ENCODE measurements around the gene INPP5A.
"Not testable (repeated sequence)": the region's sequence is repeated elsewhere in the genome, so short reads cannot be mapped to it uniquely, and the experiment has no call there.

Gene INPP5A

GRCh38 chr10:132811891-132812481, 274.4 kb downstream of the INPP5A start:
- DNase-seq: no peak

DNA sequence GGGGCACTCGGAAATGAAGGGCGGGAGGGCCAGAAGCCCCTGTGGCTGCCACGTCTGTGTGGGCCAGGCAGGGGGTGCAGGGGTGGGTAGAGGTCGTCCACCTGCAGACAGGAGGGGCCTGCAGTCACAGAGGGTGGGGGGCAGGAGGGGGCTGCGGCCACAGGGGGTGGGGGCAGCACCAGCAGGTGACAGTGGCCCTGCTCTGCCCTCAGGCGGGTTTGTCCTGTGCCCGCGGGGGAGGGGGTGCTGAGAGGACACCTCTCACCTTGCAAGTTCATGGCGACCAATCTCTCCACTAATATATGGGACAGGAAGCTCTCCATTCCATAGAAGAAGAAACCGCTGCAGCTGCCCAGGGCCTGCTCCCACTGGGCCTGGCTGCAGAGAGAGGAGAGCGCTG, 274.9 kb downstream of the INPP5A start:
- DNase-seq: no peak

DNA sequence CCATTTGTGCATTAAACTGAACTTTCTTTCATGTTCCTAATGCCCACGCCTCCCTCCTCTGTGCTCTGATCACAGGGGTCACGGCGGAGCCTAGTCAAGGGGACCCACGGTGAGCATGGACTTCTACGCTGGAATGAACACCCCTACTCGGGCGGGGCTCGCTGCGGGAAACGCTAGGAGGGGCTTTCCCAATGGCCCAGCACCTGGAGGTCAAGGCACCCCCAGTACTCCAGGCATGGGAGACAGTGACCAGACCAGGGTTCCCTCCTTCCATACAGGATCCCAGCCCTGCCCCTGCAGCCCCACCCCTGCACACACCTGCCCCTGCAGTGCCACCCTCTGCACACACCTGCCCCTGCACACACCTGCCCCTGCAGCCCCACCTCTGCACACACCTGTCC, 275.4 kb downstream of the INPP5A start:
- DNase-seq: no peak

DNA sequence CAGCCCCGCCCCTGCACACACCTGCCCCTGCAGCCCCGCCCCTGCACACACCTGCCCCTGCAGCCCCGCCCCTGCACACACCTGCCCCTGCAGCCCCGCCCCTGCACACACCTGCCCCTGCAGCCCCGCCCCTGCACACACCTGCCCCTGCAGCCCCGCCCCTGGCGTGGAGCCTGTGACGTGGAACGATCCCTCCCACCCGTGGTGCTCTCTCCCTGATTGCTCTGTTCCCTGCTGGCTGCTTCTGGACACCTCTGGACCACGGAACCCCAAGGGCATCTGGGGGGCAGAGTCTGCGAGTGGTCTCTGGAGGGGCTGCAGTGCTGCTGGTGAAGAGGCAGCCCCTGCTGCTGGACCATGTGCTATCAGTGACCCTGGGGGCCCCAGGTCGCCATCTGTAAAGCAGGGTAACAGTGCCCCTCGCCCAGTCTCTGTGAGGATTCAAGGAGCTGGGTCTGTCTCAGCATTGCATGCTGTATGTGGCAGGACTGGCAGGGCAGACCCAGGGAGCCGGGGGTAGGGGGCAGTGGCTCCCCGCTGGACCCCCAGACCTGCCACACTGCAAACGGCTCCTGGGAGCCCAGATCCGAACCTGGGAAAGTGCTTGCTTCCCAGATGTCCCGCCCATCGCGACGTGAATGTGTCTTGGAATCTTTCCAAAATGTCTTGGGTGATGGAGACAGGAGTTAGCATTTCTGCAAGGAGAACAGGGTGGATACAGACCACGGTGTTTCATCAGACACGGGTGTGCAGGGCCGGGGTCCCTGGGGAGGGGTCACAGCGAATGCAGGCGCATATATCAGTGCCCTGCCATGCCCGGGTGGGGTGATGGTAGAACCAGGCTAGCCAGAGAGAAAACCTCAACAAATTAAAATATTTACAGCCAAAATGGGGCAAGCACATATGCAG, 276.2 kb downstream of the INPP5A start:
- no peak for DNase-seq

- no peak for DNase-seq
These were observed 276.9 kb downstream of the INPP5A start for GRCh38 chr10:132814469-132814856.

DNA sequence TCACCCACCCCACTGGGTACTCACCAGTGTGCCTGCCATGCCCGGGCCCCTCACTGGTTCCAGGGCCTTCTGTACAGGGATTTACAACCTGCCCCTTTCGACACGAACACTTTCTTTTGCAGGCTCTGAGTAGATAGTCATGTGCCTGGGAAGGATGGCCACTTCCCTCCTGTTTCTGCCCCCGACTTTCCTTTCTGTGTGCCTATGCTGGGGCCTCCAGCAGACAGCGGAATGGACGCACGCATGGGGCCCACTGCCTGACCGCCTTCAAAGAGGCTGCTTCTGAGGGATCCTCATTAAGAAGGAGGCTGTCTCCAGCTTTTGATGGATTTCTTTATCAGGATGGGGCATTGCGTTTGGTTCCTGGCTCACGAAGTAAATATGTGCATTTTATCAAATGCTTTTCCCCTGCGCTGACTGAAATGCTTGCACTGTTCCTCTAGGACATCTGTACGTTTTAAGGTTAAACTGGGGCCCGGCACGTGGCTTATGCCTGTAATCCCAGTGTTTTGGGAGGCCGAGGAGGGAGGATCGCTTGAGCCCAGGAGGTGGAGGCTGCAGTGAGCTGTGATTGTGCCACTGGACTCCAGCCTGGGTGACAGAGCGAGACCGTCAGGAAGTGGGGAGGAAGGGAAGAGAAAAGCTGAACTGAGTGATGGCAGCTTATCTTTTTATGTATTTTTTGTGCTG, 277.7 kb downstream of the INPP5A start:
- DNase-seq: no peak

DNA sequence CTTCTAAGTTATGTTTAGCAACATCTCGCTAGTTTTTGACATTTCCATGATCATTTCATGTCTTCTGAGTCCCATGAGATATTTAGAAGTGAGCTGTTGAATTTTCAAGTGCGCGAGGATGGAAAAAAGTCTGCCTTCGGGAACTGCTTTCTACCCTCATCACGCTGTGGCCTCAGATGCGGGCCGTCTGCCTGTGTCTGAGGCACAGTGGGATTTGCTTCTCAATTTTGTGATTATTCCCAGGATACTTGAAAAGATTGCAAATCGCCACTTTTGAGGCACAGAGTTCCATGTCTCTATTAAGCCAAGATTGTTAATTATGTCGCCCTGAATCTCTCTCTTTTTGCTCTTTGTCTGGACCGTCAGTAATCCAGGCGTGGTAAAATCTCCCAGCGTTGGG, 279.1 kb downstream of the INPP5A start:
- DNase-seq: no peak

- no peak for DNase-seq
These were observed 280.2 kb downstream of the INPP5A start for GRCh38 chr10:132817701-132818211.

DNA sequence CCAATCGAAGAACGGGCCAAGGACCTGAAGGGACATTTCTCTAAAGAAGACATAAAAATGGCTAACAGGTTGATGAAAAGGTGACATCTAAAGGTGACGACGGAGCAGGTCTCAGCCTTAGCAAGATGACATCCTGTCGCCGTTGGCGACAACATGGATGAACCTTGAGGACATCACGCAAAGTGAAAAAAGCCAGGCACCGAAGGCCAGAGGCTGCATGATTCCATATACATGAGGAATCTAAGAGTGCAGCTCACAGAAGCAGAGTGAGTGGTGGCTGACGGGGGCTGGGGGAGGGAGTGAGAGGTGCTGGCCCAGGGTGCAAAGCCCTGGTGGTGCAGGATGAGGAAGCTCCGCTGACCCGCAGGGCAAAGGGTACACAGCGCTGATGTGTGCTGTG, 282.5 kb downstream of the INPP5A start:
- no peak for DNase-seq

DNA sequence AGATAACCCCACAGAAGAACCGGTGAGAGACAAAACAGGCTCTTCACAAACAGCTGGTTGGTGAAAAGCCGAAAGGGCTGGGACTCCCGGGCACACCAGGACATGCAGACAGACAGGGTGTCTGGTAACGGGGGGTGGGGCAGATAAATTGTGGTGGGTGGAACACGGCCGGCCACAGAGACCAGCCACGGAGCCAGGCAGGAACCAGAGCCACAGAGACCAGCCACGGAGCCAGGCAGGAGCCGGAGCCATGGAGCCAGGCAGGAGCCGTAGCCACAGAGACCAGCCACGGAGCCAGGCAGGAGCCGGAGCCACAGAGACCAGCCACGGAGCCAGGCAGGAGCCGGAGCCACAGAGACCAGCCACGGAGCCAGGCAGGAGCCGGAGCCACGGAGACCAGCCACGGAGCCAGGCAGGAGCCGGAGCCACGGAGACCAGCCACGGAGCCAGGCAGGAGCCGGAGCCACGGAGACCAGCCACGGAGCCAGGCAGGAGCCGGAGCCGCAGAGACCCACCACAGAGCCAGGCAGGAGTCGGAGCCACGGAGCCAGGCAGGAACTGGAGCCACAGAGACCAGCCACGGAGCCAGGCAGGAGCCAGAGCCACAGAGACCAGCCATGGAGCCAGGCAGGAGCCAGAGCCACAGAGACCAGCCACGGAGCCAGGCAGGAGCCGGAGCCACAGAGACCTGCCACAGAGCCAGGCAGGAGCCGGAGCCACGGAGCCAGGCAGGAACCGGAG, 288.4 kb downstream of the INPP5A start:
- not testable (repeated sequence) for DNase-seq

- DNase-seq: no peak
These were observed 289.2 kb downstream of the INPP5A start for GRCh38 chr10:132826524-132827422.

DNA sequence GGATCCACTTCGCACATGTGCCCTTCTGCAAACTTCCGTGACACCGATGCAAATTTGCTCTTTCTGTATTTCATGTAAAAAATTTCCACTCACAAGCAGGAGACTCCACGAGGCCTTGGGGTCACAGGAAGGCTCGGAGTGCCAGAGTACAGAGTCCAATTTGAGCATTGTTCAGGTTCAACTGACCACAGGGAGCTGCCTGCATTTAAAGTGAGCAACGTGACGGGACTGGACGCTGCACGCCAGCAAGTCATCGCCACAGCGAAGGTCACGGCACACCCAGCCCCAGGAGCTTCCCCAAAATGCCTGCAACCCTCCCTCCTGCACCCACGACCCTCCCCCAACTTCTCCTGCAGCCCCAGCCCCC, 289.8 kb downstream of the INPP5A start:
- no peak for DNase-seq

DNA sequence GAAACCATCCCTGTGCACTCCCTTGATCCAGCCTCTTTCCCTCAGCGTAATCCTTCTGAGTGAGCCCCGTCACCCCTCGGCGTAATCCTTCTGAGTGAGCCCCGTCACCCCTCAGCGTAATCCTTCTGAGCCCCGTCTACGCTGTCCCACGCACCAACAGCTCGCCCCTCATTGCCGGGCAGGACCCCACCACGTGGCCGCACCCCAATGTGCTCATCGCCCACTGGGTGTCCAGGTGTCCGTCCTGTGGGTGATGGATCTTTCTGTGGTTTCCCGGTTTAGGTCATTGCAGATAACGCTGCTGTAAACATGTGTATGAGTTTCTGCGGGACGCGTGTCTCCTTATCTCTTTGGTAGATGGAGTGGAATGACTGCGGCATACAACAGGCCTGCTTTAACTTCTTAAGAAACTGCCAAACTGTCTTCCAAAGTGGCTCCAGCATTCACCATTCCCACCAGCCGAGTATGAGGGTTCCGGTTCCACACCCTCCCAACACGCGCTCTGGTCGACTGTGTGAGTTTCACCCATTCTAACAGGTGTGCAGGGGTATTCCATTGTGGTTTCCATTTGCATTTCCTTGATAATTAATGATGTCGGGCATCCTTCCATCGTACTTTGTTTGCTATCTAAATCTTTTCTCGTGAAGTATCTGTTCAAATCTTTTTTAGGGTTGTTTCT, 290.4 kb downstream of the INPP5A start:
- peak; percentile 22 for DNase-seq

DNA sequence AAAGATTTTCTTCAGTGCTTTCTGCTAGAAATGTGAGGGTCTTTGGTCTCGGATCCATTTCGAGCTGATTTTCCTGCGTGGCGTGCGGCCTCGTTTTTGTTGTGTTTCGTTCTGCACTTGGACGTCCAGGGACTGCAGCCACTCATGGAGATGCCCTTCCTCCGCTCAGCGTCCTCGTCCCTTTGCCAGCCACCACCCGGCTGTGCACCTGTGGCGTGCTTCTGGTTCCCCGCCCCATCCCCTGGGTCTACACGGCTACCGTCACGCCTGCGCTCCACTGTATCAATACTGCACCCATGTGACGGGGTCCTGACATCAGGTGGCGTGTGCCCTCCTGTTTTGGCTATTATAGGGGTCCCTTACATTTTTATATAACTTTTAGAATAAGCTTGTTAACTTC, 291.1 kb downstream of the INPP5A start:
- DNase-seq: peak; percentile 12

GRCh38 chr10:132829403-132829802, 291.8 kb downstream of the INPP5A start:
- DNase-seq: peak; percentile 6

GRCh38 chr10:132832186-132832969, 294.8 kb downstream of the INPP5A start:
- peak; percentile 10 for DNase-seq
